HG03565 (cell line): ENCODE results near the gene MCCD1.

ENCODE experiments used
- ATAC-seq: cut with Tn5 transposase; IDR thresholded peaks from one replicate; pipeline ENCODE4 v1.9.1; 2021; ENCODE audit warnings: mild to moderate bottlenecking, moderate library complexity; ENCODE audit not compliant: unreplicated experiment

The MCCD1 gene

DNA sequence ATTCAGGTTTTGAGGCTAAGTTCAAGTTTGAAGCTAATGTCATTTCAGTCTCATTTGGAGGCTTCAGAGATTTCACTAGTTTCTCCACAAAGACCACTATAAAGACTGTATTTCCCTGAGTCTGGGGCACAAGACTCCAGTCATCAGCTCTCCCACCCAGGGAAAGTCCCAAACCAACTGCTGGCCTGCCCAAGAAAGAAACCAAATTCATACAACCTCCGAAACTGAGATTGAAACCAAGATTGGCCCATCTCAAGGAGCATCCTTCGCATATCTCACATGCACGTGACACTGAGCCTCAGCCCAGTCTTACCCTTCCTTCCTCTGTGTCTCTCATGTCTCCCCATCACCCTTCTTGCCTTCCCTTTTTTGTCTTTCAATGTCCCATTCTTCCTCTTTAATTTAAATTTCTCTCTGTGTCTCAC lies 39.8 kb downstream of the MCCD1 start:
- ATAC-seq: peak; percentile 55

DNA sequence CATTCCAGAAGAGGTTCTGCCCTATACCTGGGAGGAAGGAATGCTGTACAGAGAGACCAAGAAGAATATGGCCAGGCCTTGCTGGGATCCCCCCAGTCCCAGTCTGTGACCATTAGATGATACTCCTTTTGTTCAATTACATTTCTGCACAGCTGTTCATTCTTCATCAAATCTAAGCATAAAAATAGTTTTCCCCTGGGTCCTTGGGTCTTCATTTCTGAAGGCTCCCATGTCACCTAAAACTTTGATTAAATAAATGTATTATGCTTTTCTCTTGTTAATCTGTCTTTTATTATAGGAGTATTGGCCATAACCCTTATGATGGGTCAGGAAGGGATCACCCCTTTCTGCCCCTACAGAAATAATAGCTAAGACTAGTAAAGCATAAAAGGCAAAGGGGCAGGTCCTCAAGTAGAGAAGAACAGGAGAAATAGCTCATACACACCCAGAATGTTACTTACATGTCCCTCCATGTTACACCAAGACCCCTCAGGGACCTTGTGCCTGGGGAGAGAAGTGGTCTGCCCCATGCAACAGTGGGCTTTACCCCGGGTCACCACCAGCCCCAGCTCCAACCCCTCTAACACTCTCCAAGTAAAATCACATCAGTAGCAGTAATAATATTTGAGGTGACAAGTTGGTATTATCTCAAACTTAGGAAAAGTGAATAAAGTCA lies 41.2 kb downstream of the MCCD1 start:
- ATAC-seq: no peak

DNA sequence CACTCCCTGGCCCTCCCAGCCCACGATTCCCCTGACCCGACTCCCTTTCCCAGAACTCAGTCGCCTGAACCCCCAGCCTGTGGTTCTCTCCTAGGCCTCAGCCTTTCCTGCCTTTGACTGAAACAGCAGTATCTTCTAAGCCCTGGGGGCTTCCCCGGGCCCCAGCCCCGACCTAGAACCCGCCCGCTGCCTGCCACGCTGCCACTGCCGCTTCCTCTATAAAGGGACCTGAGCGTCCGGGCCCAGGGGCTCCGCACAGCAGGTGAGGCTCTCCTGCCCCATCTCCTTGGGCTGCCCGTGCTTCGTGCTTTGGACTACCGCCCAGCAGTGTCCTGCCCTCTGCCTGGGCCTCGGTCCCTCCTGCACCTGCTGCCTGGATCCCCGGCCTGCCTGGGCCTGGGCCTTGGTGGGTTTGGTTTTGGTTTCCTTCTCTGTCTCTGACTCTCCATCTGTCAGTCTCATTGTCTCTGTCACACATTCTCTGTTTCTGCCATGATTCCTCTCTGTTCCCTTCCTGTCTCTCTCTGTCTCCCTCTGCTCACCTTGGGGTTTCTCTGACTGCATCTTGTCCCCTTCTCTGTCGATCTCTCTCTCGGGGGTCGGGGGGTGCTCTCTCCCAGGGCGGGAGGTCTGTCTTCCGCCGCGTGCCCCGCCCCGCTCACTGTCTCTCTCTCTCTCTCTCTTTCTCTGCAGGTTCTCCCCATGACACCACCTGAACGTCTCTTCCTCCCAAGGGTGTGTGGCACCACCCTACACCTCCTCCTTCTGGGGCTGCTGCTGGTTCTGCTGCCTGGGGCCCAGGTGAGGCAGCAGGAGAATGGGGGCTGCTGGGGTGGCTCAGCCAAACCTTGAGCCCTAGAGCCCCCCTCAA lies 43.5 kb downstream of the MCCD1 start, which contains the start of gene LTA:
Gene LTA (plus strand): TSS at position 249 of the 871 bp plus-strand sequence. CDS start 454 bp downstream, at position 703.
- peak; percentile 21 for ATAC-seq

DNA sequence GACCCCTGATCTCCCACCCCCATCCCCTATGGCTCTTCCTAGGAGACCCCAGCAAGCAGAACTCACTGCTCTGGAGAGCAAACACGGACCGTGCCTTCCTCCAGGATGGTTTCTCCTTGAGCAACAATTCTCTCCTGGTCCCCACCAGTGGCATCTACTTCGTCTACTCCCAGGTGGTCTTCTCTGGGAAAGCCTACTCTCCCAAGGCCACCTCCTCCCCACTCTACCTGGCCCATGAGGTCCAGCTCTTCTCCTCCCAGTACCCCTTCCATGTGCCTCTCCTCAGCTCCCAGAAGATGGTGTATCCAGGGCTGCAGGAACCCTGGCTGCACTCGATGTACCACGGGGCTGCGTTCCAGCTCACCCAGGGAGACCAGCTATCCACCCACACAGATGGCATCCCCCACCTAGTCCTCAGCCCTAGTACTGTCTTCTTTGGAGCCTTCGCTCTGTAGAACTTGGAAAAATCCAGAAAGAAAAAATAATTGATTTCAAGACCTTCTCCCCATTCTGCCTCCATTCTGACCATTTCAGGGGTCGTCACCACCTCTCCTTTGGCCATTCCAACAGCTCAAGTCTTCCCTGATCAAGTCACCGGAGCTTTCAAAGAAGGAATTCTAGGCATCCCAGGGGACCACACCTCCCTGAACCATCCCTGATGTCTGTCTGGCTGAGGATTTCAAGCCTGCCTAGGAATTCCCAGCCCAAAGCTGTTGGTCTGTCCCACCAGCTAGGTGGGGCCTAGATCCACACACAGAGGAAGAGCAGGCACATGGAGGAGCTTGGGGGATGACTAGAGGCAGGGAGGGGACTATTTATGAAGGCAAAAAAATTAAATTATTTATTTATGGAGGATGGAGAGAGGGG lies 44.7 kb downstream of the MCCD1 start:
- no peak for ATAC-seq

DNA sequence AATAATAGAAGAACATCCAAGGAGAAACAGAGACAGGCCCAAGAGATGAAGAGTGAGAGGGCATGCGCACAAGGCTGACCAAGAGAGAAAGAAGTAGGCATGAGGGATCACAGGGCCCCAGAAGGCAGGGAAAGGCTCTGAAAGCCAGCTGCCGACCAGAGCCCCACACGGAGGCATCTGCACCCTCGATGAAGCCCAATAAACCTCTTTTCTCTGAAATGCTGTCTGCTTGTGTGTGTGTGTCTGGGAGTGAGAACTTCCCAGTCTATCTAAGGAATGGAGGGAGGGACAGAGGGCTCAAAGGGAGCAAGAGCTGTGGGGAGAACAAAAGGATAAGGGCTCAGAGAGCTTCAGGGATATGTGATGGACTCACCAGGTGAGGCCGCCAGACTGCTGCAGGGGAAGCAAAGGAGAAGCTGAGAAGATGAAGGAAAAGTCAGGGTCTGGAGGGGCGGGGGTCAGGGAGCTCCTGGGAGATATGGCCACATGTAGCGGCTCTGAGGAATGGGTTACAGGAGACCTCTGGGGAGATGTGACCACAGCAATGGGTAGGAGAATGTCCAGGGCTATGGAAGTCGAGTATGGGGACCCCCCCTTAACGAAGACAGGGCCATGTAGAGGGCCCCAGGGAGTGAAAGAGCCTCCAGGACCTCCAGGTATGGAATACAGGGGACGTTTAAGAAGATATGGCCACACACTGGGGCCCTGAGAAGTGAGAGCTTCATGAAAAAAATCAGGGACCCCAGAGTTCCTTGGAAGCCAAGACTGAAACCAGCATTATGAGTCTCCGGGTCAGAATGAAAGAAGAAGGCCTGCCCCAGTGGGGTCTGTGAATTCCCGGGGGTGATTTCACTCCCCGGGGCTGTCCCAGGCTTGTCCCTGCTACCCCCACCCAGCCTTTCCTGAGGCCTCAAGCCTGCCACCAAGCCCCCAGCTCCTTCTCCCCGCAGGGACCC lies 45.6 kb downstream of the MCCD1 start:
- no peak for ATAC-seq

DNA sequence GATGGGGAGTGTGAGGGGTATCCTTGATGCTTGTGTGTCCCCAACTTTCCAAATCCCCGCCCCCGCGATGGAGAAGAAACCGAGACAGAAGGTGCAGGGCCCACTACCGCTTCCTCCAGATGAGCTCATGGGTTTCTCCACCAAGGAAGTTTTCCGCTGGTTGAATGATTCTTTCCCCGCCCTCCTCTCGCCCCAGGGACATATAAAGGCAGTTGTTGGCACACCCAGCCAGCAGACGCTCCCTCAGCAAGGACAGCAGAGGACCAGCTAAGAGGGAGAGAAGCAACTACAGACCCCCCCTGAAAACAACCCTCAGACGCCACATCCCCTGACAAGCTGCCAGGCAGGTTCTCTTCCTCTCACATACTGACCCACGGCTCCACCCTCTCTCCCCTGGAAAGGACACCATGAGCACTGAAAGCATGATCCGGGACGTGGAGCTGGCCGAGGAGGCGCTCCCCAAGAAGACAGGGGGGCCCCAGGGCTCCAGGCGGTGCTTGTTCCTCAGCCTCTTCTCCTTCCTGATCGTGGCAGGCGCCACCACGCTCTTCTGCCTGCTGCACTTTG lies 46.7 kb downstream of the MCCD1 start, which contains the start of gene TNF:
Gene TNF (plus strand): TSS at position 231 of the 567 bp plus-strand sequence. CDS start 177 bp downstream, at position 408.
- ATAC-seq: no peak

DNA sequence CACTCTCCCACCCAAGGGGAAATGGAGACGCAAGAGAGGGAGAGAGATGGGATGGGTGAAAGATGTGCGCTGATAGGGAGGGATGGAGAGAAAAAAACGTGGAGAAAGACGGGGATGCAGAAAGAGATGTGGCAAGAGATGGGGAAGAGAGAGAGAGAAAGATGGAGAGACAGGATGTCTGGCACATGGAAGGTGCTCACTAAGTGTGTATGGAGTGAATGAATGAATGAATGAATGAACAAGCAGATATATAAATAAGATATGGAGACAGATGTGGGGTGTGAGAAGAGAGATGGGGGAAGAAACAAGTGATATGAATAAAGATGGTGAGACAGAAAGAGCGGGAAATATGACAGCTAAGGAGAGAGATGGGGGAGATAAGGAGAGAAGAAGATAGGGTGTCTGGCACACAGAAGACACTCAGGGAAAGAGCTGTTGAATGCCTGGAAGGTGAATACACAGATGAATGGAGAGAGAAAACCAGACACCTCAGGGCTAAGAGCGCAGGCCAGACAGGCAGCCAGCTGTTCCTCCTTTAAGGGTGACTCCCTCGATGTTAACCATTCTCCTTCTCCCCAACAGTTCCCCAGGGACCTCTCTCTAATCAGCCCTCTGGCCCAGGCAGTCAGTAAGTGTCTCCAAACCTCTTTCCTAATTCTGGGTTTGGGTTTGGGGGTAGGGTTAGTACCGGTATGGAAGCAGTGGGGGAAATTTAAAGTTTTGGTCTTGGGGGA lies 47.4 kb downstream of the MCCD1 start:
- ATAC-seq: no peak

DNA sequence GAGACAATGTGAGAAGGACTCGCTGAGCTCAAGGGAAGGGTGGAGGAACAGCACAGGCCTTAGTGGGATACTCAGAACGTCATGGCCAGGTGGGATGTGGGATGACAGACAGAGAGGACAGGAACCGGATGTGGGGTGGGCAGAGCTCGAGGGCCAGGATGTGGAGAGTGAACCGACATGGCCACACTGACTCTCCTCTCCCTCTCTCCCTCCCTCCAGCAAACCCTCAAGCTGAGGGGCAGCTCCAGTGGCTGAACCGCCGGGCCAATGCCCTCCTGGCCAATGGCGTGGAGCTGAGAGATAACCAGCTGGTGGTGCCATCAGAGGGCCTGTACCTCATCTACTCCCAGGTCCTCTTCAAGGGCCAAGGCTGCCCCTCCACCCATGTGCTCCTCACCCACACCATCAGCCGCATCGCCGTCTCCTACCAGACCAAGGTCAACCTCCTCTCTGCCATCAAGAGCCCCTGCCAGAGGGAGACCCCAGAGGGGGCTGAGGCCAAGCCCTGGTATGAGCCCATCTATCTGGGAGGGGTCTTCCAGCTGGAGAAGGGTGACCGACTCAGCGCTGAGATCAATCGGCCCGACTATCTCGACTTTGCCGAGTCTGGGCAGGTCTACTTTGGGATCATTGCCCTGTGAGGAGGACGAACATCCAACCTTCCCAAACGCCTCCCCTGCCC lies 48.3 kb downstream of the MCCD1 start:
- ATAC-seq: no peak

DNA sequence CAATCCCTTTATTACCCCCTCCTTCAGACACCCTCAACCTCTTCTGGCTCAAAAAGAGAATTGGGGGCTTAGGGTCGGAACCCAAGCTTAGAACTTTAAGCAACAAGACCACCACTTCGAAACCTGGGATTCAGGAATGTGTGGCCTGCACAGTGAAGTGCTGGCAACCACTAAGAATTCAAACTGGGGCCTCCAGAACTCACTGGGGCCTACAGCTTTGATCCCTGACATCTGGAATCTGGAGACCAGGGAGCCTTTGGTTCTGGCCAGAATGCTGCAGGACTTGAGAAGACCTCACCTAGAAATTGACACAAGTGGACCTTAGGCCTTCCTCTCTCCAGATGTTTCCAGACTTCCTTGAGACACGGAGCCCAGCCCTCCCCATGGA lies 48.8 kb downstream of the MCCD1 start:
- no peak for ATAC-seq

DNA sequence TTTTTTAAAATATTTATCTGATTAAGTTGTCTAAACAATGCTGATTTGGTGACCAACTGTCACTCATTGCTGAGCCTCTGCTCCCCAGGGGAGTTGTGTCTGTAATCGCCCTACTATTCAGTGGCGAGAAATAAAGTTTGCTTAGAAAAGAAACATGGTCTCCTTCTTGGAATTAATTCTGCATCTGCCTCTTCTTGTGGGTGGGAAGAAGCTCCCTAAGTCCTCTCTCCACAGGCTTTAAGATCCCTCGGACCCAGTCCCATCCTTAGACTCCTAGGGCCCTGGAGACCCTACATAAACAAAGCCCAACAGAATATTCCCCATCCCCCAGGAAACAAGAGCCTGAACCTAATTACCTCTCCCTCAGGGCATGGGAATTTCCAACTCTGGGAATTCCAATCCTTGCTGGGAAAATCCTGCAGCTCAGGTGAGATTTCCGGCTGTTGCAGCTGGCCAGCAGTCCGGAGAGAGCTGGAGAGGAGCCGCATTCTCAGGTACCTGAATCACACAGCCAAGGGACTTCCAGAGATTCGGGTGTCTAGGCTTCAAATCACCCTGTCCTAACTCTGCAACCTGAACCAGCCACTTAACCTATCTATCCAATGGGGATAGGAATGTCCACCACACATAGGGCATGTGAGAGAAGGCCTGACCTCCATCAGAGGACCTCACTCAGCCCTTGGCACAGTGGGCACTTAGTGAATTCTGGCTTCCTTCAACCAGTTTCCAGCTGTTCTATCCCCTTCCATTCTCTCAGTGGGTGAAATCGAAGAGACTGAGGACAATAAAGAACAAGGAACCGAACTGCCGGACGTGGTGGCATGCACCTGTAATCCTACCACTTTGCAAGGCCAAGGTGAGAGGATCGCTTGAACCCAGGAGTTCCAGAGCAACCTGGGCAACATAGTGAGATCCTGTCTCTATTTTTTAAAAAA lies 49.7 kb downstream of the MCCD1 start:
- ATAC-seq: no peak

DNA sequence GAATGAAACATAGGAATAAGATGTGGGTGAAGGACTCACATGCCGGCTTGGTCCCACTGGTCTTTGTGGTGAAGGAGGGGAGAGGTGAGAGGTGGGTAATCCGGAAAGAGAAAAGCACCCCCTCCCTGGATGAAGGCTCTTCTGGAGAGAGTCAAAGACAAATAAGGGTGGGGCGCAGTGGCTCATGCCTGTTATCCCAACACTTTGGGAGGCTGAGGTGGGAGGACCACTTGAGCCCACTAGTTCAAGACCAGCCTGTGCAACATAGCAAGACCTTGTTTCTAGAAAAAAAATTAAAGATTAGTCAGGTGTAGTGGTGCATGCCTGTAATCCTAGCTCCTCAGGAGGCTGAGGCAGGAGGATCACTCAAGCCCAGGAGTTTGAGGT lies 50.4 kb downstream of the MCCD1 start:
- no peak for ATAC-seq
